Dedifferentiated amniotic fluid mesenchymal stem cell (primary cell): Measurements from ENCODE around the gene MLLT1.

ENCODE experiments used
- DNase-seq: peaks from one replicate; pipeline ENCODE4 v3.0.0-alpha.2; 2016; ENCODE audit errors: extremely low spot score

Gene MLLT1

DNA sequence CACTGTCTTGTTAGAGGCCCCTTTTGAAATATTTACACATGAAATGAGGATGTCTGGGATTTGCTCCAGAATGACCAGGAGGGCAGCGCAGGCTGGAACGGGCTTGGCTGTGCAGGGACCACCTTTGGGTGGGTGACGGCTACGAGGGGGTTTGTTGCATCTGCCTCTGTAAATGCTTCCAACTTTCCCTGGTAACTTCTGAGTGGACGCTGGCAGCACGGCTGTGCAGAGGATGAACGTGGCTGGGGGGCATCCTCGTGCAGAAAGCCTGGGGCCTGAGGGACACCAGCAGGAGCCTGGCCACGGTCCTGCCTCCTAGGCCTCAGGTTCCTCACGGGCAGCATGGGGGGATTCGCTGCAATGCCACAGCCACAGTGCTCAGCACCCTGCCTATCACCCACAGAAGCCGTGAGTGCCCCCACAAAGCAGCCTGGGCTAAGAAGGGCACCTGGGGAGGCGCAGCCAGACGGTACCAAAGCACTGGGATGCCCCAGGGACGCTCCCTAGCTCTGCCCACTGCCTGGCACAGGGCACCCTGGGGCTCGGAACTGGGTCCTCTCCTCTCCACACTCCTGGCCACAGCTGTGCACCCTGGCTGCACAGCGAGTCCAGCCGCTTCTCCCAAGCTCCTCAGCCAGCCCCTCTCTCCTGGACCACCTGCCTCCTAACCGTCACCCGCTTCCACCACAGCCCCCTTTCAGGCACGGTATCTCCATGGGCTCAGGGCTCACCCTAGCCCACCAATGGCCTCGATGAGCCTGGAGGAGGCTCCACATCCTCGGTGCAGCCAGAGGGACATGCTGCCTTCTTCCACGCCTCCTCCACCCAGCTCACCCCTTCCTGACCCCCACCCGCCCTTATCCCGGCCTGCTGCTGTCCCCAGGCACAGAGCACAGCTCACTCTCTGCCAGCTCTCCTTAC, 44.5 kb downstream of the MLLT1 start:
- no peak for DNase-seq

GRCh38 chr19:6234527-6234926, 45.2 kb downstream of the MLLT1 start:
- DNase-seq = no peak

DNA sequence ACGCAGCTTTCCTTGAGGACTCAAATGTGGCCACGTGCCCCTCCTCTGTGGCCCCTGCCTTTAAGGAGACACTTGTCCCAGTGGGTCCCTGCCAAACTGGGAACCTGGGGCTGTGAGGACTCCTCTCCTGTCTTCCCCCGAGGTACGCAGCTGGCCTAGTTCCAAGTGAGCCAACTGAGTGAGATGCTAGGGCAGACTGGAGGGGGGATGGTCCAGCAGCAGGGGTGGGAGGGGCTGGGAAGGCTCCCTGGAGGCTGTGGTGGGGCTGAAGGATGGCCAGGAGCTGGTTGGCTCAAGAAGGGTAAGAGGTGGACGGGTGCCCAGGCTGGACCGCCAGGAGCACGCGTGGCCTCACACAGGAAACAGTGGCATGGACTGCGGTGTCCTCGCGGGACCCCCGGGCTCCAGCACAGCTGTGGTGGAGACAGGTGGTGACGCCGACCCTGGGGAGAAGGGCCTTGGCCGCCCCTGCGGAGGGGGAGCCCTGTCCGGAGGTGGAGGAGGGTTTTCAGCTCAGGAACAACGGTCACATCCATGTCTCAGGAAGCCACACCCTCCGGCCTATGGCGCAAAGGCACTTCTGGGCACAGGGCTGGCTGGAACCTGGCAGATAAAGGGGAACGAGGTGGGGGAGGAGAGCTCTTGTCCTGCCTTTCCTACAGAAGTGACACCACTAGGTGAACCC, 45.8 kb downstream of the MLLT1 start:
- DNase-seq = no peak

DNA sequence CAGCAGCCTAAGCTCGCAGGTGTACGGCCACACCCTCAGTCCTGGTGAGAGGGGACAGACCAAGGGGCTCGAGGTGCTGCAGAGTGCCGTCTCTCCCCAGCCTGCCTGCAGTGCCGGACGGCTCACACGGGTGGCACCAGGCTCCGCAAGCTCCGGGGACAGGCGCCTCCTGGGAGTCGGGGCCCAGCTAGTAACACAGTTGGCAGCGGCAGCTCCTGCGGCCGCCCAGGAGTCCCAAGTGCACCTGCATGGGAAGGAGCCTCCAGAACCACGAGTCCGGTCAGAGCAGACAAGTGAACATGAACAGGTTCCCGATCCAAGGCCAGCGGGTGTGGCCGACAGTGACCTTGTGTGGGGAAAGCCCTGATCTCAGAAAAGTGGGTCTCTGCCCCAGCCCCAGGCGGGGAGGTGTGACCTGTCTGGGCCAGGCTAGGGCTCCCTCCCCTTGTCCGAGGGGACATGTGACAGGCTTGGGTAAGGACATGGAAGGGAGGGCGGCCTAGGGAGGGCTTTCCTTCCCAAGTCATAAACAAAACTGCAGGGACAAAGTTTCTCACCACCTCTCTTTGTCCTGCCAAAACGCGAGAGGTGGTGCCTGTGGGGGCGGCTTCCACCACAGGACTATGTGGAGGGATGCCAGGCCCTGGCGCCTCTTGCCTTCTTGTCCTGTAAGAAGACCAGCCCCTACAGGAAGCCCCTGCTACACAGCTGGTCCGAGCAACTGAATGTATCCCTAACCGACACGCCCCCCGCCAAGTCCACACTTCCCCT, 46.5 kb downstream of the MLLT1 start:
- DNase-seq = no peak

GRCh38 chr19:6232601-6233055, 47.1 kb downstream of the MLLT1 start:
- DNase-seq = peak; percentile 43

DNA sequence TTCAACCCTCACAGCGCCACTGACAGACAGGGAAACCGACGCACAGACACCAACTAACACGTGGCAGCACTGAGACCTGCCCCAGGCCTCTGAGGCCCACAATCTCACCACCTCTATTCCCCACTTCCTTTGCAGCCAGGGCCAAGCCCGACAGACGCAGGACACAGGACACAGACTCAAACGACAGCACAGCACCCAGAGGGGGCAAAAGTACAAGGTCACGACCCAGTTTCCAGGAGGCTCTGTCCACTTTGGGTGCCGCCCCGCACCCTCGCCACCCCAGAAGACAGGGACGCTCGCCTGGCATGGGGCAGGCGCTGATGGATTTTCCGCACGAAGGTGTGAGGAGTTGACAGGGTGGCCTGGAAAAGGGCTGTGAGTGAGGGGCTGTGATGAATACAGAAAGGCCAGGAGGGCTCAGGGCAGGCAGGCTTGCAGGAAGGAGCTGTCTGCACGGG, 48.8 kb downstream of the MLLT1 start:
- no peak for DNase-seq

DNA sequence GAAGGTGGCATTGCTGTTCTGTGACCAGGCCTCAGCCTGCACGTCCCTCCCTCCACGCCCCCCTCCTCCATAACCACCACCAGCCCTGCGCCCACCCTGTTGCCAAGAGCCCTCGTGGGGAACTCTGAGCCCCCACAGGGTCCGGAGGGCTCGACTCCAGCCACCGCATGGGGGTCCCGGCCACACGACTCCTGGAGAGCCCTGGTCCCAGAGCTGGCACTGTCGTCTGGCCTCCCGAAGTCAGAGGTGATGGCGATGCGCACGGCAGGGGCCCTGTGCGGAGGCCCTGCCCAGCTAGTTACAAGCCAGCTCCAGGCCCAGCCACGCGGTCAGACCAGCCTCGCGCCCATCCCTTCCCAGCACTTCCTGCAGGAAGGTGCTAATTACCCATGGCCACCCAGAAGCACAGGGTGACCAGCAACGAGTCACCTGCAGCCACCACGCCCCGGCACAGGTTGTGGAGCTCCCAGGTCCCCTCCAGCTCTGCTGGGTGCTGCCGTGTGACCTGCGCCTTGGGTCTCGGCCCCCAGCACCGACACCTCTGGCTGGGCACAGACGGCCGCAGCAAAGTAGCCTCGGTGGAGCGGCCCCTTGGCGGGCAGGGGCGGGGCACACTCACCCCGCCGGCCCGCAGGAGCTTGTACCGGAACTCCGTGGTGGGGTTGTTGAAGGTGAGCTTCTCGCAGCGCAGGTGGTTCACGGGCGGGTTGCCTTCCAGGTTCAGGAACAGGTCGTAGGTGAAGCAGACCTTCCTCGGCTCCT, 49.6 kb downstream of the MLLT1 start:
- DNase-seq = no peak

GRCh38 chr19:6229216-6229913, 50.4 kb downstream of the MLLT1 start:
- no peak for DNase-seq

DNA sequence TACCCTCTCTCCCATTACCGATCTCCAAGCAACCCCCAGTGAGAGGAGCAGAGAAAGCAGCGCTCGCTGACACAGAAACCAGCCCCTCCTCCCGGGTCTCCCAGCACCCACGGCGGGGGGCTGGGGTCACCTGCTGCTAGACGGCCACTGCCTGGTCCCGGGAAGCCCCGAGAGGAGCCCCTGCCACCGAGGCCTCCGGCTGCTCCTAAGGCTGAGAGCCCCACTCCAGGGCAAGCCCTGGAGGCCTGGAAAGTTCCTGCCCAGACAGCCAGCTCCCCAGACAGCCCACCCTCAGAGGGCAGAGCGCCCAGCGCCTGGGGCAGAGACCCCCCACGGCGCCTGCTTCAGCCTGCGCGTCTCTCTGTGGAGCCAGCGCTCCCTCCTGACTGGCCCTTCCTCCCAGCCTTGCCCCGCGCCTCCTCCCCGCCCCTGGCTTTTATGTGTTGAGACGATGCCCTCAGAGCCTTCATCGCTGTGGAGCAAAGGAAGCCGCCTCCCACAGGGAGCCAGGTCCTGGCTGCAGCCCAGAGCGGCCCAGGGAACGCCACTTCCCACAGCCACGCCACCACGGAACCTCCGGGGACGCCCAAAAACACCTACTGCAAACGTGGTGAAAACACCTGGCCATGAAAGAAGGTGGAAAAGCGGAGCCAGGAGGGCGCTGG, 51.1 kb downstream of the MLLT1 start:
- no peak for DNase-seq

- DNase-seq = no peak
Observed at GRCh38 chr19:6227936-6228325, 51.8 kb downstream of the MLLT1 start.

GRCh38 chr19:6227156-6227935, 52.4 kb downstream of the MLLT1 start:
- DNase-seq = no peak

DNA sequence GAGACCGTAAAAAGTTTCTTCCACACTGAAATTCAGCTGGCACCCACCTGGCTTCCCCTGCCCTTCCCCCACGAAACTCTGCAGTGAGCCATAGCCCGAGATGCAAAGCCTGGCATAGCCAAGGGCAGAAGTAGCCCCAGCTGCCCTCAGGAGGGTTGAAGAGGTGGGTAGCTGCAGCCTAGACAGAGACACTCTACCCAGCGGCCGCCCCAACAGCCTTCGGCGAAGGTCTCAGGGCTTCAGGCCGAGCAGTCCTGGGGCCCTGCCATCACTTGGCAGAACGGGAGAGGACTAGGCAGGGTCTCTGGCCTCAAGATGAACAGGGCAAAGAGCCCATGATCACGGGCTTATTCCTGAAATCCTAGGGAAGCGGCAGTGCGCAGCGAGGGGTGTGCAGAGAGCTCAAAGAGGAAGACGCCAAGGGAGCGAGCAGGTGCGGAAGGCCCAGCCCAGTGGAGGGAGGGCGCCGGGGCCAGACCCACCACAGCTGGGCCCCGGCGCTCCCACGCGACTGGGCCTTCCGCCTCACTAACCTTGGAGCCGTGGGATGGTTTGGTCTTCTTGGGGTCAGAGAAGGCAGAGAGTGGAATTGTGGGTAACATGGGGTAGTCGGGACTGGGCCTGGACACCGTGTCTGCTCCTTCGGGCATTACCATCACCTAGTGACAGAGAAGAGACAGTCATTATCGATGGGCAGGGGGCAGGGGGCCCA, 53.2 kb downstream of the MLLT1 start:
- DNase-seq = no peak

GRCh38 chr19:6226012-6226411, 53.8 kb downstream of the MLLT1 start:
- DNase-seq = no peak

DNA sequence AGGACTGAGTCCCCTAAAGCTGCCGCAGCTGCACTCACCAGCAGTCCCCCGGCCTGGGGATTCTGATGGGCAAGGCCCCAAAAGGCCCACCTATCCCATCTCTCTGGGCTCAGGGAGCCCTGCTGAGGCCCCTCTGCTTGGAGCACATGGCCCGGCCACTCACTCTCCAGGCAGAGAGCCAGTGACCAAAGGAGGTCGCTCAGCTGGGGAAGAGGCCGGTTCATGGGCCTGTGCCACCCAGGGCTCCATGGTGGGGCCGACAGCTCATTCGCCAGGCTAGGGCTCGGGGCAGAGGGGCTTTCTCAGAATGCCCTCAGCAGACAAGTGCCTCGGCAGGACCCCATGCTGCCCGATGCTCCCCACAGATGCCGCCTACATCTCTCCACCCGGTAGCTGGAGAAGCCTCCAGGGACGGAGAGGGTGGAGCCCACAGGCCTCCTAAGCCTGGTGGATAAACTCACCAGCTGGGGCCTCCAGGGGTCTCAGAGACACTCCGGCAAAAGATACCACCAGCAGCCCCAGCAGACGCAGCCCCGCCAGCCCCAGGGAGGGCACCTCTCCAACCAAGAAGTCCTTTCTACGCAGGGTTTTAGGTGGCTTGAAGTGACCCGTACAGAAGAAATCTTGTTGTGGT, 54.4 kb downstream of the MLLT1 start:
- DNase-seq = no peak

DNA sequence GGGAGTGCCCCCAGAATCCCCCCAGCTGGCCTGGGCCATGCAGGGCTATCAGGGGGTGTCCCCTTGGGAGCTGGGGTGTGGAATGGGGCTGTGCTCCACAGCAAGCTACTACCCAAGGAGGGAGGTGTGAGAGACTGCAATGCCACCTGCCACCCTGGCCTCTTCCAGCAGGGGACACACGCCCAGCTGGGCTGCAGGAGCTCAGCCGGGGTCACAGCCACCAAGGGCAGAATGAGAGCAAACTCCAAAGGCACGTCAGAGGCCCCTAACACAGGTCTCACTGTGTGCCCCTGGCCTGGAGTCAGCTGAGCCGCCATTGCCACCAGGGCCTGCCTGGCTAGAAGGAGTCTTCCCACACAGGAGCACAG, 55.5 kb downstream of the MLLT1 start:
- DNase-seq = no peak

GRCh38 chr19:6223461-6224307, 56.1 kb downstream of the MLLT1 start:
- no peak for DNase-seq

- DNase-seq = no peak
Observed at GRCh38 chr19:6222884-6223283, 56.9 kb downstream of the MLLT1 start.
